Thymus (tissue), 11 donors: ENCODE measurements around the gene NAXD. TPM values are rescaled to one million over a fixed set of nuclear protein-coding genes. Genes with fewer than 3 reads are reported as not detected.

Experiments
- DNase-seq, 9 donors: peaks; one replicate each; pipeline ENCODE4 v3.0.0-alpha.2; 2013; ENCODE audit warnings: low spot score in 9 of 9, low read depth in 6 of 9, missing footprints in 1 of 9
- H3K27ac ChIP-seq, 2 donors: one replicate each; pipeline ENCODE4 v1.5.1; 2013; ENCODE audit warnings: control low read depth in 1 of 2, low read depth in 1 of 2, low read length in 1 of 2, mild to moderate bottlenecking in 1 of 2, moderate library complexity in 1 of 2
- H3K27me3 ChIP-seq, 2 donors: one replicate each; pipeline ENCODE4 v1.5.1; 2013; ENCODE audit warnings: low read length in 1 of 2; ENCODE audit not compliant: control insufficient read depth in 2 of 2, insufficient read depth in 1 of 2
- H3K36me3 ChIP-seq, 2 donors: one replicate each; pipeline ENCODE4 v1.5.1; 2013; ENCODE audit warnings: low read length in 1 of 2, mild to moderate bottlenecking in 1 of 2, moderate library complexity in 1 of 2; ENCODE audit not compliant: control insufficient read depth in 2 of 2, insufficient read depth in 2 of 2
- H3K4me1 ChIP-seq, 2 donors: one replicate each; pipeline ENCODE4 v1.5.1; 2013; ENCODE audit warnings: low read length in 2 of 2; ENCODE audit not compliant: control insufficient read depth in 2 of 2, insufficient read depth in 2 of 2
- H3K4me3 ChIP-seq, 2 donors: one replicate each; pipeline ENCODE4 v1.5.1; 2013; ENCODE audit warnings: low read length in 2 of 2, control low read depth in 1 of 2, mild to moderate bottlenecking in 1 of 2
- H3K9me3 ChIP-seq, 2 donors: one replicate each; pipeline ENCODE4 v1.5.1; 2013; ENCODE audit warnings: low read length in 1 of 2, mild to moderate bottlenecking in 1 of 2; ENCODE audit not compliant: control insufficient read depth in 2 of 2, insufficient read depth in 1 of 2
- WGBS: extraction: QIAGEN DNeasy Blood & Tissue Kit; methylation state at CpG from one replicate; pipeline ENCODE4 v1.1.7; 2013; 5-methylcytosine and 5-hydroxymethylcytosine counted together
- polyA plus RNA-seq: library from polyadenylated mRNA; stranded (reverse); fragments of 200-250 nt; gene quantifications from one replicate; pipeline ENCODE4 v1.2.3, GENCODE V29; 2013
- total RNA-seq: library from RNA; stranded (reverse); fragments of 120-200 nt; gene quantifications from one replicate; pipeline ENCODE4 v1.2.4, GENCODE V29; 2013
- donor health status: healthy.

NAXD gene
- total and polyA plus RNA-seq, 2 donors, result 15.8 to 50.4 TPM

- Histone ChIP-seq H3K27ac (no peak overlapping the region), H3K4me3 (no peak overlapping the region), H3K4me1 (no peaks in the 10 kb centered on the region), H3K27me3 (peaks cover 0 to 31% of the 10 kb centered on the region in 2 donors), H3K36me3 (no peaks in the 10 kb centered on the region), H3K9me3 (no peaks in the 10 kb centered on the region)
- DNase-seq, result peak in 1 of 9 donors; percentile 17
- 18% methylated on average over 15 of the region's 15 CpGs for WGBS
These were observed 39.8 kb upstream of the NAXD start for GRCh38 chr13:110575322-110576069.

GRCh38 chr13:110576070-110576394 lies 39.3 kb upstream of the NAXD start:
- 16% methylated on average over 7 of the region's 7 CpGs for WGBS
- Histone ChIP-seq H3K4me1 (no peaks in the 10 kb centered on the region), H3K27ac (no peak overlapping the region), H3K4me3 (no peak overlapping the region), H3K36me3 (no peaks in the 10 kb centered on the region), H3K27me3 (peaks cover 0 to 31% of the 10 kb centered on the region in 2 donors), H3K9me3 (no peaks in the 10 kb centered on the region)
- no peak for DNase-seq

- Histone ChIP-seq H3K4me3 (no peak overlapping the region), H3K27me3 (peaks cover 0 to 26% of the 10 kb centered on the region in 2 donors), H3K27ac (no peak overlapping the region), H3K9me3 (no peaks in the 10 kb centered on the region), H3K4me1 (no peaks in the 10 kb centered on the region), H3K36me3 (no peaks in the 10 kb centered on the region)
- WGBS, result 95% methylated on average over 11 of the region's 11 CpGs
- DNase-seq, result no peak
These were observed 38.4 kb upstream of the NAXD start for GRCh38 chr13:110576736-110577476.

- no peak overlapping the region for H3K27ac ChIP-seq
- H3K36me3 ChIP-seq, result no peaks in the 10 kb centered on the region
- no peak overlapping the region for H3K4me3 ChIP-seq
- H3K4me1 ChIP-seq, result no peaks in the 10 kb centered on the region
- peaks cover 0 to 21% of the 10 kb centered on the region in 2 donors for H3K27me3 ChIP-seq
- WGBS, result 89% methylated on average over 10 of the region's 10 CpGs
- no peaks in the 10 kb centered on the region for H3K9me3 ChIP-seq
- no peak for DNase-seq
These were observed 37.0 kb upstream of the NAXD start for GRCh38 chr13:110578363-110578762.

GRCh38 chr13:110580800-110581199 lies 34.5 kb upstream of the NAXD start:
- WGBS, result 71% methylated on average over 2 of the region's 2 CpGs
- no peaks in the 10 kb centered on the region for H3K4me1 ChIP-seq
- H3K4me3 ChIP-seq, result no peak overlapping the region
- H3K9me3 ChIP-seq, result no peaks in the 10 kb centered on the region
- no peak for DNase-seq
- no peak overlapping the region for H3K27ac ChIP-seq
- peaks cover 0 to 6% of the 10 kb centered on the region in 2 donors for H3K27me3 ChIP-seq
- no peaks in the 10 kb centered on the region for H3K36me3 ChIP-seq

- Histone ChIP-seq H3K36me3 (no peaks in the 10 kb centered on the region), H3K9me3 (no peaks in the 10 kb centered on the region), H3K27ac (no peak overlapping the region), H3K27me3 (no peaks in the 10 kb centered on the region), H3K4me1 (no peaks in the 10 kb centered on the region), H3K4me3 (no peak overlapping the region)
- DNase-seq, result no peak
- 87% methylated on average over 14 of the region's 14 CpGs for WGBS
These were observed 33.7 kb upstream of the NAXD start for GRCh38 chr13:110581506-110582185.

- Histone ChIP-seq H3K9me3 (no peaks in the 10 kb centered on the region), H3K36me3 (no peaks in the 10 kb centered on the region), H3K27me3 (no peaks in the 10 kb centered on the region), H3K4me1 (no peaks in the 10 kb centered on the region), H3K4me3 (no peak overlapping the region), H3K27ac (no peak overlapping the region)
- DNase-seq, result no peak
- WGBS, result 96% methylated on average over 13 of the region's 13 CpGs
These were observed 32.9 kb upstream of the NAXD start for GRCh38 chr13:110582421-110582954.

GRCh38 chr13:110583178-110583865 lies 32.0 kb upstream of the NAXD start:
- Histone ChIP-seq H3K4me1 (no peaks in the 10 kb centered on the region), H3K27ac (no peak overlapping the region), H3K27me3 (no peaks in the 10 kb centered on the region), H3K4me3 (no peak overlapping the region), H3K9me3 (no peaks in the 10 kb centered on the region), H3K36me3 (no peaks in the 10 kb centered on the region)
- no peak for DNase-seq
- WGBS, result 94% methylated on average over 13 of the region's 13 CpGs
